ENCODE measurements around the gene MASP2.
A peak's percentile ranks its signal among the peaks of the same experiment; 100 is the strongest.
"Not testable (repeated sequence)": the region's sequence is repeated elsewhere in the genome, so short reads cannot be mapped to it uniquely, and the experiment has no call there.

The MASP2 gene

DNA sequence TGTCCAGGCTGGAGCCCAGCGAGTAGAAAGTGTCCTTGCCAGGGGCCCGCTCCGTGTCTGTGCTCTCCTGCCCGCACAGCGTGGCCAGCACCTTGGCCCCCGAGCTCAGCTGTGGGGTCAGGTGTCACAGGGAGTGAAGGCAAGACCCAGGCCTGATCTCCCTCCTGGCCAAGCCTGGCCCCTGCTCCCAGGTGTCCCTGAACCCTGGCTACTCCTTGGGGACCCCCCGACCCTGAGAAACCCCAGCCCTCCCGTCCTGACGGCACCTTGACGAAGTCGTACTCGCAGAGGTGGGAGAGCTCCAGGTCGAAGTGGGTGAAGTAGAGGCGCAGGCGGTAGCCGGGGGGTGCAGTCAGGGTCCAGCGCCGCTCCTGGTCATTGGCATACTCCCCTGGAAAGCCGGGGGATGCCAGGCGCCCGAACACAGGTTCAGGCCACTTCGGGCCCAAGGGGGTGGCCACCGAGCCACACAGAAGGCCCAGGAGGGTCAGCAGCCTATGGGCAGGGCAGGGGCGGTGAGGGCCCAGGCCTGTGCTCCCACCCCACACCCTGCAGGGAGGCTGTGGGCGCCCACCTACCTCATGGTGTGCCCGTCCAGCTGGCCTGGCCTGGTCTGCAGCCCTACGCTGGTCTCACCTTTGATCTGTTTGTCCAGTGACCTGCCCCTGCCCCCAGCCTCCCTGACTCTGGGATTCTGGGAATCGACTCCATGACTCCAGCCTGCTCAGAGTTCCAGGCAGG is at the start of gene MASP2:
MASP2 (minus strand) TSS at position 615 of the 741 bp plus-strand sequence; CDS start at position 583, 32 bp downstream.
- DNase-seq = no peak

DNA sequence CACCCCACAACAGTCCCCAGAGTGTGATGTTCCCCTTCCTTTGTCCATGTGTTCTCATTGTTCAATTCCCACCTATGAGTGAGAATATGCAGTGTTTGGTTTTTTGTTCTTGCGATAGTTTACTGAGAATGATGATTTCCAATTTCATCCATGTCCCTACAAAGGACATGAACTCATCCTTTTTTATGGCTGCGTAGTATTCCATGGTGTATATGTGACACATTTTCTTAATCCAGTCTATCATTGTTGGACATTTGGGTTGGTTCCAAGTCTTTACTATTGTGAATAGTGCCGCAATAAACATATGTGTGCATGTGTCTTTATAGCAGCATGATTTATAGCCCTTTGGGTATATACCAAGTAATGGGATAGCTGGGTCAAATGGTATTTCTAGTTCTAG is 36.7 kb upstream of the MASP2 start:
- not testable (repeated sequence) for DNase-seq

DNA sequence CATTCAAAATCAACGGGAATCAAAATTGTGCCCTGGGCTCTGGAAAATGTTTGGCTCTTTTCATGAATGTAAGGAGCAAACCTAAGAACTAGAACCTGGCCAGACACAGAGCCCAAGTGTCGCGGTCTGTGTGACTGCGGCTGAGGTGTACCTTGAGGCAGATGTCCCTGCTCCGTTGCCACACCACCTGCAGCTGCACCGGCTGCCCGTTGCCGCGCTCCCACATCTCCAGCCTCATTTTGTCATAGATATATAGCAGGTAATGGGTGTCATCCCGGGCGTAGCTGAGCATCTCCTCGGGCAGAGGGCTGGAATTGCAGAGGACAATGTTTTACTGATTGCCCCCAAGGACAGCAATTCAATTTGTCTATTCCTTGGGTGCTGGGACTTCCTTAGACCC is 33.9 kb upstream of the MASP2 start:
- DNase-seq = no peak

DNA sequence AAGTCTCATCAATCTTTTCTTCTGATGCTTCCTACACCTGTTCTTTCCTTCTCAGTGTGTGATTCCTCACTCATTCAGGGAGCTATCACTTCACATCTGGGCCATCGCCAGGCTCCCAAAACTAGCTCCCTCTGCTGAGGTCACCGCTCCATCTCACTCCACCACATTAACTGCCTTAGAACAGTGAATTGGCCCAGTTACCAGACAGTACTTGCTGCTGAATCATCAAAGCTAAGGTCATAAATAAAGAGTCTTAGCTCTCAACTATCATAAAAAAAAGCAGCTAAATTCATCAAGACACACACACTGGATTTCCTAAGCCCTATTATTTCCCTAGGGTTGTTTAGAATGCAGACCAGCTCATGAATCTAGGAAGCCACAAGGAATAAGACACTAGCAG is 31.6 kb upstream of the MASP2 start:
- no peak for DNase-seq

DNA sequence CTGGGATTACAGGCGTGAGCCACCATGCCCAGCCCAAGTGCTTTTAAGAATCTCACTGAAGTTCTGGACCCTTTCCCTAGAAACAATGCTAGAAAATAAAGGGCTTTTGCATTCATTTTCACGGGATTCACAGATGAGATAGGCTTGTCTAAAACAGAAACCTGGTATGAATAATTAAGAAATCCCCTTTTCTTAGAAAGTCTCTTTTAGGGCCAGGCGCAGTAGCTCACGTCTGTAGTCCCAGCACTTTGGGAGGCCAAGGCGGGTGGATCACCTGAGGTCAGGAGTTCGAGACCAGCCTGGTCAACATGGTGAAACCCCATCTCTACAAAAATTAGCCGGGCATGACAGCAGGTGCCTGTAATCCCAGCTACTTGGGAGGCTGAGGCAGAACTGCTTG is 26.4 kb upstream of the MASP2 start:
- DNase-seq = not testable (repeated sequence)

DNA sequence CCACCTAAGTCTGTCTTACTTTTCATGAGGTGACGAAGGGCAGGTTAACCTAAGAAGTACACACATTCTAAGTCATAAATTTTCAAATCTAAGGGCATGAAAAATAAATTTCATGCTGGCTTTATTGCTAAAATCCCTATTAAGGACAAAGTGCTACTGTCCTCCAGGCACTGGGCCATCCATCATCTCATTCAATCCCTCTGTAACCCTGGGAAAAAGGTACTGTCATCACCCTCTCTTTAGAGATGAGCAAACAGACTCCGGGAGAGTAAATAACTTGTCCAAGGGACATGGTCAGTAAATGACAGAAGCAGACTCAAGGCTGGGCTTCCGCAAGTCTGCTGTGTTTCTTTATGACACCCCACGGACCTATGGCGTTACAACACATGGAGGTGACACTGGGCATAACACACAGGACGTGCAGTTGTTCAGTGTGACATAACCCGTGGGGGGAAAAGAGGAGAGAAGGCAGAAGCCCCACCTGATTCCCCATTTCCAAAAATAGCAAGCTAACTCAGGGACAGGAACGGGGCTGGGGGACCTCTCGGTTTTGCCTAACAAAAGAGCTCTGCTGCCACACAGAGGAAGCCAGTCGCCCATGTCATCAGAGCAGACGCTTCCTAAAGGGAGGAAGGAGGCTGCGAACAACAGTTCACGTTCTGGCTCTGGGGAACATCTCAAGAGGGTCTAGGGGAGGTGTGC is 25.3 kb upstream of the MASP2 start:
- DNase-seq = no peak

DNA sequence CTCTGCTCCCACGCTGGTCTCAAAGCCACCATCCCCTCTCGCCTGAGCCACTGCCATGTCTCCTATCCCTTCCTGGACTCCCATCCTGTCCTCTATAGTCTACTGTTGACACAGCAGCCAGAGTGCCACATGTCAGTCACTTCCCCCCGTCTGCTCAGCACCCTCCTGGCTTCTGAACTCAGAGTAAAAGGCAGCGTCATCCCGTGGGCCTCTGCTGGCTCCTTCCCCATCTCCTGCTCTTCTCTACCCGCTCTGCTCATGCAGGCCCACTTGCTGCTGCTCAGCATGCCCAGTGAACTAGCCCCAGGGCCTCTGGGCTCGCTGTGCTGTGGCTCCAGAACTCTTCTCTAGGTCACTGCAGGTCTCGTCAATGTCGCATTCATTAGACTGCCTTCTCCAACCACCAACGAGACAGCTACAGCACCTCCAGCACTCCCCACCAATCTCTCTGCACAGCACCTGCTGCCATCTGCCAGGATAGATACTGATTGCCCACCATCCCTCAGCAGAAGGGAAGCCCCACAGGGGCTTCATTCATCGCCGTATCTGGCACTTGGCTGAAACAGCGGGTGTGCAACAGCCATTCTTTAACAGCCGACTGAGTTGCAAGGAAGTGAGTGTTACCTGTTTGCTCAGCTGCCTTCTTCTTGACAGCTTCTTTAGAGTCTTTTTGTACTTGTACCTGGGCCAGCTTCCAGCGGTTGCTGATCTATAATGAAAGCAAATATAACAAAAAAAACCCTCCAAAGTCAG is 24.6 kb upstream of the MASP2 start:
- no peak for DNase-seq

DNA sequence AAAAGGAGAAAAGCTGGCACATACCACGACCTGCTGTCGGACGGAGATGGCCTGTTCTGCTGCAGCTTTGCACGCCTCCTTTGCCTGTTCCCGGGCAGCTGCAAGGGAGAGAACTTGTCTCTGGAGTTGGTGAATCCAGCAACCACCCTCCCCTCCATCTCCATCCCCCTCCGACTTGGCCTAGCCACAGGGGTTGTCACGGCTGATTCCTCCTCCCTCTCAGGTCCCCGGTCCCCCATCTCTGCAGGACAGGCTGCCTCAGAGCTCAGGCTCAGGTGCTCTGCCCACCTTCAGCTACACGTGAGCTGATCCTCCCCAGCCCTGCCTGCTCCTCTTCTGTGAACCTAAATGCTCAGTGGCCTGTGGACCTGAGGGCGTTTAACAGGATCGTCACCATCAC is 23.8 kb upstream of the MASP2 start:
- no peak for DNase-seq

DNA sequence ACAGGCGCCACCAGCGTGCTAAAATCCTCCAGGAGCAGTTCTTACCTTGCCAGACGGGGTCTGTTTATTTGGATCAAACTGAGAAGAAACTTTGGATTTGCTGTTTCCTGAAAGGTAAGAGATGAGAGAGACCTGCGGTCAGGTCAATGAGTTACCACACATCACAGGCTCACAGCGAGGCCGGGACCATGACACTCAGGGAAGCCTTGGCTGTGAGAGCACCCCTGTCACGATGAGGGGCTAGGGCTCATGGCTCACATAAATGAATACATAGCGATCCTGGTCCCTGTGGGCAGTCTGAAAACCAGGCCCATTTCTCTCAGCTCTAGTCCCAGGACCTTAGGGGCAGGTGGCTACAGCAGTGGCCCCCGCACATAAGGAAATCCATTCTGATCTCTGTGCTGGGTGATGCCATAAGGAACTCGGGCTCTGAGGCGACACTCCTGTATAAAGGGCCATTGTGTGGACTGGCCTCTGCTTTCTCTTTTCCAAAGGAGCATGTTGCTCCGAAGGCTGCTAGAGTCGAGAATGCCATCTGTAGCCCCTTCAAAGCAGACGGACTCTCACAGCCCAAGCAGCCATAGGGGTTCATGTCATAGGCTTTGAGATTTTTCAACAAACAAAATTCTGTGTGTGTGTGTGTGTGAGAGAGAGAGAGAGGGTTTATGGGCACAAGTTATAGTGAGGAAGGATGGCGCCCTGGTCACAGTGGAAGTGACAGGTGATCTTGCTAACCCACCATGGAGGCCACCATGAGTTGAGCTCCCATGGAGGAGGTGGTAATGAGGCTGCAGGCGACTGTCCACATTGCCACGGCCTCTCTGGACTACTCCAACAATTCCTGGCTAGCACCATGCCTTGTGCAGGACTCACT is 21.8 kb upstream of the MASP2 start:
- DNase-seq = no peak

DNA sequence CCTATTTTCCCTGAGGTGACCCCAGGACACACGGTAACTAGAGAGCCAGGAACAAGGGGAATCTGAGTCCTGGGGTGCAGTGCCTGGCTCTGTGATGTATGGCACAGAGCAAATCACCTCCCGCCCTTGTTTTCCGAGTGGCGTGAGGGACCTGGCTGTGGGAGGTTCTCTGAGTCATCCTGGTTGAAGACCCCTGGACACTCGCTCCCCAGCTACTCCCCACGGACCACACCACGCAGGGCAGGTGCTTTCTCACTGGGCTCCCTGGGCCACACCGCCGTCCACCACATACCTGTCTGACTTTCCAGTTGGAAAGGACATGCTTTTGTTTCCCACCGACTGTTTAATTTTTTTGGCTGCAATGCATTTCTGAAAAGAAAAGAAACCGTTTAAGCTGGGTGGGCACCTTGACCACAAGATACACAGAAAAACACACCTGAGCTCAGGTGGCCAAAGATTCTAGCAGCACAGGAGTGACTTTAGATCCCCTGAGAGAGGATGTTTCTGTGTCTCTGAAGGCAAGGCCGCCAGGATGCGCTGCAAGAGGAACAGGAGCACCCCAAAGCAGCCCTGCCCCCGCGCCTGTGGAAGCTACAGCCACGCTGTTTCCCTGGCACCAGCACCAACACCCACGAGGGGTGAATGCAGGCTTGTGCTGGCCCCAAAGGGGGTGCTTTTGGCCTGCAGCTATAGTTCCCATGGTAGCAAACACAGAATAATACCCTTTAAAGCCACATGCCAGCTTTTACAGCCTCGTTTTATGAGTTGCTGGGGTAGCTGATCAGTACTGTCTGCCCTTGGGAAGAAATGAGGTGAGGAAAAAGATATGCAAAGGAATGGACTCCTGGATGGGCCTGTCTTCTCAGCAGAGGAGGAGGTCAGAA is 20.9 kb upstream of the MASP2 start:
- DNase-seq = no peak

DNA sequence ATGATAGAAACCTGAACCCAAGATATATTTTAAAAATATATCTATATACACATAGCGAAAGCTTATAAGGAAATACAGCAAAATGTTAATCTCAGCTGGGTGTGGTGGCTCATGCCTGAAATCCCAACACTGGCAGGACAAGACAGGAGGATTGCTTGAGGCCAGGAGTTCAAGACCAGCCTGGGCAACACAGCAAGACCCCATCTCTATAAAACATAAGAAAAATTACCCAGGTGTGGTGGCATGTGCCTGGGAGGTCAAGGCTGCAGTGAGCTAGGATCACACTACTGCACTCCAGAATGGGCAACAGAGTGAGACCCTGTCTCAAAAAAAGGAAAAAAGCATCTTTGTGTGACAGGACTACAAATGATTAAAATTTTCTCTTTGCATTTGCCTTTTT is 18.8 kb upstream of the MASP2 start:
- DNase-seq = no peak

DNA sequence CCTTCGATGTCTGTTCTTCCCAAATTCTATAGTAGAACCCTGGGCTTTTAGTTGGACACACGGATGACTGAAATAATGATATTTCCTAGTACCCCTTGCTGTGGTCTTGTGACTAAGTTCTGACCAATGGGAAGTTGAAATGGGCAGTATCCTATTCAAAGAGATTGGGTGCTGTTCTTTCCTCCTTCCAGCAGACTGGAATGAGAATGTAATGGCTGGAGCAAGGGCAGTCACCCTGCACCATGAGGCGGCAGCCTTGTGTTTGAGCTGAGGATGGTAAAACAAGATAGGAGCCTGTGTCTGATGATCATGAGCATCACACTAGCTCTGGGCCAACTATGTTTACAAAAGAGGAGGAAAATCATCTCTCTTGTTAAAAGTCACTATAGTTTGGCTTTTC is 17.9 kb upstream of the MASP2 start:
- DNase-seq = no peak

DNA sequence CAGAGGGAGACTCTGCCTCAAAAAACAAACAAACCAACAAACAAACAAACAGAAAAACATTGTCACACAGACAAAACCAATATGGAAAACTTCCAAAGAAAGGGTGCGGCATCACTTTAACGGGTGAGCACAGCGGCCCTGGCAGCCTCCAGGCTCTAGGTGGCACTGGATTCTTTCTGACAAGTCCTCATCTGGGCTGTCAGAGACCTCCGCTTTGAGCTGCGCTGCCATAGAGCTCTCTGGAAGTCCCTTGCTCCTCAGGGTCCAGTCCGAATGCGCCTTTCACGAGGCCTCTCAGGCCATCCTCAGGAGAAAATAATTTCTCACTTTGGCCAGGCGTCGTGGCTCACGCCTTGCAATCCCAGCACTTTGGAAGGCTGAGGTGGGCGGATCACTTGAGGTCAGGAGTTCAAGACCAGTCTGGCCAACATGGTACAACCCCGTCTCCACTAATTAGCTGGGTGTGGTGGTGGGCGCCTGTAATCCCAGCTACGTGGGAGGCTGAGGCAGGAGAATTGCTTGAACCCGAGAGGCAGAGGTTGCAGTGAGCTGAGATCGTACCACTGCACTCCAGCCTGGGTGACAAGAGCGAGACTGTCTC is 17.0 kb upstream of the MASP2 start:
- DNase-seq = not testable (repeated sequence)

DNA sequence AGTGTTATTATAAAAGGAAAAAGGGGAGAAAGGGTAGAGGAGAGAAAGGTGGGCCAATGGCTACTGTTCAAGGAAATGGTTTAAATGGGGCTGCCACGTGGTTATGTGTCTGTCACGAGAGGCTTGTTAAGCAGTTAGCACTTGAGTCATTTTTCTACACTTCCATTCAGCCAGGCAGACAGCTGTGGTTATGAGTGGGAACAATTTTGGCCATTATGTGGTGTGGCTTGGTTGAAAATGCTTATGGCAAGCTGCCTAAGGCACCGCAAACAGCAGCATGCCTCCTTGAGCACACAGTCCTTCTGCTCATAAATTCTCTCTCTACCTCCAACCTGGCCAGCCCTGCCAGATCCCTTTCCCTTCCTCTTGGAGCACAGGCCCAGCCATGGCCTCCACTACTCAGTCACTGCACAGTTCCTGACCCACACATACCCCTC is 15.9 kb upstream of the MASP2 start:
- no peak for DNase-seq

DNA sequence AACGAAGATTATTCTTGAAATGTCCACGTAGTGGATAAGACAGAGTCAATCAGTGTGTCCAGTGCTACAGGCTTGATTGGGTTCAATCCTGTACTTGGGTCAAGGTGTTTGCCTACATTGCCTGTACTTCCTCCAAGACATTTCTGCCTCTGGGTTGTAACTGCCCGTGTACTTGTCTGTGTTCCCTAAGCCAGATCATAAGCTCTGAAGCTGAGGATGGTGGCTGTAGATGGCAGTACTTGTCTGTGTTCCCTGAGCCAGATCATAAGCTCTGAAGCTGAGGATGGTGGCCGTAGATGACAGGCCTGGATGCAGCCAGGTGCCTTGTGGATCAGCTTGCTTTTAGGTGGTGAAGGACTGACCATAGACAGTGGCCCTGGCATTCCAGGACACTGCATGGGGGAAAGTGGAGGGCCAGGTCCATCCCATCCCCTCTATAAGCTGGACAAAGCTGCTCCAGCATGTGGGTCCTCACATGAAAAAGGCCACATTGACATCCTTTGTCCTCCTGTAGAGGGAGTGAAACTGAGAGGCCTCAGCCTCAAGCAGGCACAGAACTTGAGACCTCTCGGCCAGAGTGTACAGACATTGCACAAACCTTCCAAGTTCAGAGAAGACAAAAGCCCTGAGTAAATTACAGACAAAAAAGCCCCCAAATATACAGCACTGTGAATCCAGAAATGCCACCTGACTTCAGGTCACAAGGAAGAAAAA is 14.8 kb upstream of the MASP2 start:
- no peak for DNase-seq

DNA sequence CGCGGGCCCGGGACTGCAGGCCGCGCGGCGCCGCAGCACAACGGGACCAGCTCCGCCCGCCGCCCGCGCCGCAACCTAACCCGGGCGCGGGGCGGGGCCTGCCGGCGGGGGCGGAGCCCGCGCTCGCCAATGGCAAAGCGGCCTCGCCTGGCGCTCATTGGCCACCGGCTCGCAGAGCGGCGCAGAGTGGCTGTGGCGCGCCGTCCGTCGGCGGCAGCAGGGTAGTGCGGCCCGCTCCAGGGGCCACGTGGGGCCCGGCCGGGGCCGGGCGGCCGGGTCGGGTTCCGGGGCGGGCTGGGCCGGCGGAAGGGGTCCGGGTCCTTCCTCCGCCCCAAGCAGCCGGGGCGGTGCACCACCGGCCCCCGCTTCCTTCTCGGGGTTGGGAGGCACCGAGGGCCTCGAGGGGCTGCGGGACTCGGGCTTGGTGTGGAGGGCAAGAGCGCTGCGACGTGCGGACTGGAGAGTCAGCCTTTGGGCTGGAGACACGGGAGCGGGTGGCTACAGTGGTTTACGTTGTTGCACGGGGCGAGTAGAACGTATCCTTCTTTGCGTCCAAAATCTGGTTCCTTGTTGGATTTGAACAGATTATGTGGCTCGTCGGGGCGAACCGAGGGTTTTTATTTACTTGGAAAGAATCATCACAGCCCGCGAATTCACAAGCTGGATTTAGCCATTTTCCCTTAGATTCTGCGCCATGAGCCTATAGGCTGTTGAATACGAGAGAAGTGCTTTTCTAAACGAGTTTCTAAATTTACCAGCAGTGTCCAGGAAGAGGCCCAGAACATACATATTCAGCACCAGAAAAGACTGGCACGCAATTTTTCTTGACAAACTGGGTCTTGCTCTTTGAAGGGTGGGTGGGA is 13.2 kb upstream of the MASP2 start, which contains the start of gene SRM:
SRM (minus strand) TSS at position 51 of the 863 bp plus-strand sequence. CDS start 75 bp downstream, outside the sequence.
- DNase-seq = peak; percentile 93

DNA sequence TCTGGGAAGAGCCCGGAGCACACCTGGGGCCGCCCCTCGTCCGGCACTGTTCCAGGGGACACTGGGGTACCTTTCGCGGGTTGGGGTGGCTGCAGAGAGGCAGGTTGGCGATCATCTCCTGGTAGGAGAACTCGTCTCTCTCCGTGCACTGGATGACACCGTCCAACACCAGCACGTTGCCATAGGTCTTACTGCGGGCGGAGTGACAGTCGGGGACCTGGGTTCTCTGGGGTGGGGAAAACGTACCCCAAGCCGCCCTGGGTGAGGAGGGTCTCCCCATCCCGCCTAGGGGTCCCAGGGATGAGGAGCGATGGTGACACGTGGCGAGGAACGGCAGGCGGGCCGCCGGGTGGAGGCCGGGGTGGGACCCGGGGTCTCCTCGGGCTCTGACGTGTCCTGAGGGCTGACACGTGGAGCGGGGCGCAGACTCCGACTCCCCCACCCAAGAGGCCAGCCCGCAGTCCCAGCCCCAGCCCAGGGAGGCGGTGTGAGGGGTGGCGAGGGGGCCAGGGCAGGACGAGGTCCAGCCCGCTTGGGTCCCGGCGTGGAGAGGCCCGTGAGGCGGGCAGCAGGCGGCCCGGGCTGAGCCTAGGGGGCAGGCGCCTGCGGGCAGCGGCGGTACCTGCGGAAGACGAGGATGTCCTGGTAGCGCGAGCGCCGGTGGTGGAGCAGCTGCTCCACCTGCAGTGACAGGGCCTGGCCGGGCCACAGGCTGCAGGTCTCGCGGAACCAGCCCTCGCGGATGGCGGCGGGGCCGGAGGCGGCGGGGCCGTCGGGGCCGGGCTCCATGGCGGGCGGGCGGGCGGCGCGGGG is 12.3 kb upstream of the MASP2 start:
- DNase-seq = no peak

DNA sequence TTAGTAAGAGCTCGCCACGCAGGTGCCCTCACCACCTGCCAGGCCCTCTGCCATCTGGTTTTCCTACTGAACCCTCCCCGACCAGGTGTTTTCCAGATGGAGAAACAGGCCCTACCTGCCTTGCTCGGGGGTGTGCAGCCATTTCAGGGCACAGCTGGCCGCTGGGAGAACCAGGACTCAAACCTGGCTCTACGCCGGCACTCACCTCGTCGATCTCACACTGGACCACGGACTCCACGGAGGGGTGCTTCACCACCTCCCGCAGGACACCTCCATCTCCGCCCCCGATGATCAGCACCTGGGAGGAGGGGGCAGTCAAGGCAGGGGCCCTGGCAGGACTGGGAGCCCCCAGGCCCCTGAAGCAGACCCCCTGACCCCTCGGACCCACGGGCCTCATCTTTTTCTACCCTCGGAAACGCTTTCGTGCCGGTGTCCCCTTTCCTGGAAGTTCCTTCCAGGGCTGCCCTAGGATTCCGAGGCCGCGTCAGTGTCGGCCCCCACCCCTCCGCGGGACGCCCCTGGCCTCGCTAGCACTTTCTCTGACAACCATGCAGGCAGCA is 11.6 kb upstream of the MASP2 start:
- DNase-seq = no peak
